NCI-H128 (cell line): ENCODE data around the gene GFAP.

Experiments used
- DNase-seq: peaks from one replicate; lab custom pipeline; 2025; ENCODE audit not compliant: unreplicated experiment; lab: John Stamatoyannopoulos, UW

GFAP gene

DNA sequence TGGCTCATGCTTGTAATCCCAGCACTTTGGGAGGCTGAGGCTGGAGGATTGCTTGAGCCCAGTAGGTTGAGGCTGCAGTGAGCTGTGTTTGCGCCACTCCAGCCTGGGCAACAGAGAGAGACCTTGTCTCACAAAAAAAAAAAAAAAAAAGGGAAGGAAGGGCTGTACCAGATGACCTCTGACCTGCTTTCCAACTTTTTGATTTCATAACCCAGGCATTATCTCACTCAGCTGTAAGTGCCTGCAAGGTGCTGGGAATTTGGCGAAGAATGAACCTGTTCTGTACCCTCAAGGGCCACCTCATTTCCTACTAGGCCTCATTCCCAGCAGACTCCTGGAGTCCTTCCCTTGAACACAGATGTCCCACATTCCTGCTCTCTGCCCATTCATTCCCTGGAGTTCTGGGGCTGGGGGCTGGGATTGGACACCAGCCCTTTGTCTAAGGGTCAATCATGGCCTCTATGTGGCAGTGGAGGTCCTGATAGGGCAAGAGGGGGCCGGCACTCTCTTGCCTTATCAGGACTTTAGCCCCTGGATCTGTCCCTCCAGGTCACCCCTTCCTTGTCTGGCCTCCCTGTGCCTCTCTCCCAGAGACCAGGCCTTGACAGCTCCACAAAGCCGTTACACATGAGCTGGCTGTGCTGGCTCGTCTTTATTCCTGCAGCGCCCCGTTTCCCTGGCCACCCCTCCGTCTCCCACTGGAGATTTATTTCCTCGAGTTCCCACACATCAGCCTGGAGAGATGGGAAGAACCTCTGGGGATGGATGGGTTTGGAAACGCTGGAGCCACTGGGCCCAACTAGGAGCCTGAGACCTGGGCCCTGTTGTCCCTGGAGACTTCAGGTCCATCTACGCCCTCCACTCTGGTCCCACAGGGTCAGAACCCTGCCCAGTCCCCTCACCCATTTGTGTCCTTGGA, 821 bp upstream of the GFAP start:
- DNase-seq = no peak

DNA sequence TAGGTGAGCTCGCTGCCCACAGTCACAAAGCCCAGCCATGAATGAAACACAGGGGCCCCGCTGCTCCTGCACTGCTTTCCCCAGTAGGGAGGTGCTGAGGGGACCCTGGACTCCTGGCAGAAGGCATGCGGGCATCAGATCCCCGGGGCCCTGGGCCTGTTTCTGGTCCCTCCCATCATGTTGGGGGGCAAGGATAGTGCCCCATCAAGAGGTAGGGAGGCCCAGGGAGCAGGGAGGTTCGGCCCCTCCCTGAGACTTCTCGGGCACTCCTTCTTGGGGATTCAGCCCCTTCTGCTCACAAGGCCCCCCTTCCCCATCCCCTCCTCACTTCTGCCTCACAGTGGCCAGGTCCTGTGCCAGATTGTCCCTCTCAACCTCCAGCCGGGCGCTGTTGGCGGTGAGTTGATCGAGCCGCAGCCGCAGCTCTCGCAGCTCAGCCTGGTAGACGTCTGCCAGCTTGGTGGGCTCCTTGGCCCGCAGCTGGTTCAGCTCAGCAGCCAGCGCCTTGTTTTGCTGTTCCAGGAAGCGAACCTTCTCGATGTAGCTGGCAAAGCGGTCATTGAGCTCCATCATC, 515 bp downstream of the GFAP start:
- DNase-seq = no peak

DNA sequence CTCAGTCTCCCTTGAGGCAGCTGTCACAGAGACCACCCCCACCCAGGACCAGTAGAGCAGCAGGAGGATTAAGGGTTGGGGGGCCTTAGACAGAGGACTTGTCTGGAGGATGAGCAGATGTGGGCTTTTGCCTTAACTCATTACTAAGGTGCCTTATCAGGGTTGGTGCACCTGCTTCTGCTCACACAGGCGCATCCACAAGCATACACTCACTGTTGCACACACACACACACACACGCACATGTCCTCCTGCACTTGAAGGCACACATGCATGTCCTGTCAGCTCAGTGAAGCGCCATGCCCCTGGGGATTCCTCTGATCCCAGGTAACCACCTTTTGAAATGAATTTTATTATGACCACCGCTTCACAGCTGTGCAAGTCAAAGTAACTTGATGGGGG, 1.2 kb downstream of the GFAP start:
- no peak for DNase-seq

DNA sequence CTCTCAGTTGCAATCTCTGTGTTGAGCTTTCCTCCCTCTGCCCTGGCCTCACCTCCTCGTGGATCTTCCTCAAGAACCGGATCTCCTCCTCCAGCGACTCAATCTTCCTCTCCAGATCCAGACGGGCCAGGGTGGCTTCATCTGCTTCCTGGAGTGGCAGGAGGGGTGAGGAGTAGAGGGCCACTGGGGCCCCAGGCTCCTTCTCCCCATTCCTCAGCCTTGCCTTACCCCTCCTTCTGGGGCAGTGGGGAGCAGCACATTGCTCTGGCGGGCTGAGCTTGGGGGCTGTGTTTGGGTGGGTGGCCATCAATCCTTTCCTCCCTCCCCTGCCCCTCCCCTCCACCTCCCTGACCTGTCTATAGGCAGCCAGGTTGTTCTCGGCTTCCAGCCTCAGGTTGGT, 1.6 kb downstream of the GFAP start:
- no peak for DNase-seq

DNA sequence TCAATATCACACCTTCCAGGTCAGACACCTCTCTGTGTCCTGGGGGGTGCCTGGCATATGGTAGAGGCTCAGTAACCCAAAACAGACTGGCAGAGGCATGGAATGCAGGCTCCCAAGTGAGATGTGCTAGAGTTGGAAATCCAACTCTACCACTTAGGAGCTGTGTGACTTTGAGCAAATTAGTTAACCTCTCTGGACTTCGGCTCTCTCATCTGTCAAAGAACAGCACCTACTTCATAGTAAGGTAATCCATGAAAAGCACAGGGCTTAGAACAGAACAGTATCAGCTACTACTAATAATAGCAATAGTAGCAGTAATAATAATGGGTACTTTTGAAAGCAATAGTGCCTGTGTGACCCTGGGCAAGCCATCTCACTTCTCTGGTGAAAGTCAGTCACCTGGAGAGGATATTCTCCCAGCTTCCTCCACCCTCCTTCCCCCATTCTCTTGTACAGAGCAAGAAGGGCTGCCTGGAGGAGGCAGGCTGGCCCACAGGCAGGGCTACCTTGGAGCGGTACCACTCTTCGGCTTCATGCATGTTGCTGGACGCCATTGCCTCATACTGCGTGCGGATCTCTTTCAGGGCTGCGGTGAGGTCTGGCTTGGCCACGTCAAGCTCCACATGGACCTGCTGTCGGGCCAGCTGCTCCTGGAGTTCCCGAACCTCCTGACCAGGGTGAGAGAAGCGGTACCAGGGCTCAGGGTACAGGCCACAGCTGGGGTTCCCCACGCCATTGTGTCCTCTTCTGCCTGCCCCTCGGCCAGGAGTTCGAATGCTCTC, 2.3 kb downstream of the GFAP start:
- no peak for DNase-seq

DNA sequence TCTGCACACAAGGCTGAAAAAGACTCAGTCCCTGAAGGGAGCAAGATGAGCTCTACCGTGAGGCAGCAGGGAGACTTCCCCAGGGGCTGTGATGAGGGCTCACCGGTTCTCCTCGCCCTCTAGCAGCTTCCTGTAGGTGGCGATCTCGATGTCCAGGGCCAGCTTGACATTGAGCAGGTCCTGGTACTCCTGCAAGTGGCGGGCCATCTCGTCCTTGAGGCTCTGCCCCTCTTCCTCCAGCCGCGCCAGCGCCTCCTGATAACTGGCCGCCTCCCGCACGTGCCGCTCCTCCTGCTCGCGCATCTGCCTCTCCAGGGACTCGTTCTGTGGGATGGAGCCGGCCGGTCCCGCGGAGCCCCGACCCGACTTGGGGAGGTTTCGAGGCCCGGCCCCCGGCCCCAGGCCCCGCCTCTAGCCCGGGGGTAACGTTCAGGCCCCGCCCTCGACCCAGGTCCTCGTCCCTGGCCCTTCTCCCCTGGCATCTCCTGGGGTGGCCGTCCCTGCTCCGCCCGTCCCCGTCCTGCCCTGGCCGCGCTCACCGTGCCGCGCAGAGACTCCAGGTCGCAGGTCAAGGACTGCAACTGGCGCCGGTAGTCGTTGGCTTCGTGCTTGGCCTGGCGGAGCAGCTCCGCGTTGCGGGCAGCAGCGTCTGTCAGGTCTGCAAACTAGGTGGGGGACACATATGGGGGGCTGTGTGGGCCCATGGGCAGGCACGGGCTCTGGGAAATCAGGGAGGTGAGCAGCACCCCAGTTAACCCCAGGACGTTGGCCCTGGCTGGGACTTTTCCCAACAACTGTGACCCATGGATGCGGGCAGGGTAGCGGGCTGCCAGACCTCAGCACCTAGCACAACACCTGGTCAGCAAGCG, 3.9 kb downstream of the GFAP start:
- DNase-seq = no peak

DNA sequence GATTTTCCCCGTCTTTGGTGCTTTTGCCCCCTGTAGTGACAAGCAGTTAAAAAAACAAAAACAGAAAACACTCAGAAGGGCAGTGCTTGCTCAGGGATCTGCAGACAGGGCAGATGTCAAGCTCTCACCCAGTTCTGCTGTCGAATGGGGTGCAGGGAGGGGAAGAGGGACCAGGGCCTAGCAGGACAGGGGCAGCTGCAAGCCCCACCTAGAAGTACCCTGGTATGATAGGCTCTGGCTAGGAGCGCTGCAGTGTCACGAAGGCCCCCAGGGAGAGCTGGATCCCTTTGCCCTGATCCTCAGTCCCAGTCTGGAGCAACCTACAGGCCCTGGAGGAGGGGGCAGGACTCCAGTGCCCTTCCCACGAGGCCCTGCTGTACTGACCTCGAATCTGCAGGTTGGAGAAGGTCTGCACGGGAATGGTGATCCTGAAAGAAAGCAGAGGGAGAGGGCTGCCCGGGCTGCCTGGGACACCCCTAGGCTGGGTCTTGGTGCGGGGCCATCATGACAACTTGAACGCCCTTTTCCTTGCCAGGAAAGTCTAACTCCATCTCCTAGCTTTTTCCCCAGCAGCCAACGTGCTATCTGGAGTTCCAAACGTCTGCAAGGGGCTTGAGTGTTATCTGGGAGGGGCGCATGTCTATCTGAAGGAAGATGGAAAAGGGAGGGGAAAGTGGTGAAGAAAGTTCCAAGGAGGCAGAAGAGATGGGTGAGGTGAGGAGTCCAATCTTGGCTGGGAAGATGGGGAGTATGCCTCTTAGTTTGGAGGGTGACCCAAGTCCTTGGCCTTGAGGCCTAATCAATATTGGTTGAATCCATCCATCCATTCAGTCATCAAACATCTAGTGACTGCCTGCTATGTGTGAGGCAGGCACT, 4.8 kb downstream of the GFAP start:
- no peak for DNase-seq

DNA sequence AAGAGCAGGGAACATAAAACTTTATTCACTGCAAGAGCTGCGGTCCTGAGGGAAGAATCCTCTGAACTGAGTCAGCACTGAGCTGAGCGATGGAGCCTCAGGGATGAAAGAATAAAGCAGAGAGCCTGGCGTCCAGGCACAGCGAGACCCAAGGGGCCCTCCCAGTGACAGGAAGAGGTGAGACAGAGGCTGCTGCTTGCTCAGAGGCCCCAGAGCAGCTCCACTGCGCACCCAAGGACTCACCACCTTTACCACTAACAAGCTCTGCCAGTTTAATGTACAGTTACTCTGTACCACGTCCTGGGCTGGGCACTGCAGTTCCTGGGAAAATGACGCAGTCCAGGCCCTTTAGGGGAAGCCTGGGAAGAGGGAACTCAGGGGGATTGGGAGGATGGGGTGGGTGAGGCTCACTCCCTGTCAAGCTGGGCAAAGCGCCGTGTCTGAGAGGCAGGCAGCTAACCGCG, 5.6 kb downstream of the GFAP start:
- DNase-seq = no peak

DNA sequence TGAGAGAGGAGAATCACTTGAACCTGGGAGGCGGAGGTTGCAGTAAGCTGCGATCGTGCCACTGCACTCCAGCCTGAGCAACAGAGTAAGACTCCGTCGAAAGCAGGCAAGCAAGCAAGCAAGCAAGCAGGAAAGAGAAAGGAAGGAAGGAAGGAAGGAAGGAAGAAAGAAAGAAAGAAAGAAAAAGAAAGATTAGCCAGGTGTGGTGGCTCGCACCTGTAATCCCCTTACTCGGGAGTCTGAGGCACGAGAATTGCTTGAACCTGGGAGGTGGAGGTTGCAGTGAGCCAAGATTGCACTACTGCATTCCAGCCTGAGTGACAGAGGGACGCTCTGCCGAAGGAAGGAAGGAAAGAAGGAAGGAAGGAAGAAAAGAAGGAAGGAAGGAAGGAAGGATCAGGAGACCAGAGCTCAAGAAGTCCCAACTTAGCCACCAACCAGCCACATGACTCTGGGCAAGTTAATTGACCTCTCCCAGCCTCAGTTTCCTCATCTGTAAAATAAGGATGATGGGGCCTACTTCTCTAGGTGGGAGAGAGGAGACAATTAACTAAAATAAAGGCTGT, 6.5 kb downstream of the GFAP start:
- no peak for DNase-seq

DNA sequence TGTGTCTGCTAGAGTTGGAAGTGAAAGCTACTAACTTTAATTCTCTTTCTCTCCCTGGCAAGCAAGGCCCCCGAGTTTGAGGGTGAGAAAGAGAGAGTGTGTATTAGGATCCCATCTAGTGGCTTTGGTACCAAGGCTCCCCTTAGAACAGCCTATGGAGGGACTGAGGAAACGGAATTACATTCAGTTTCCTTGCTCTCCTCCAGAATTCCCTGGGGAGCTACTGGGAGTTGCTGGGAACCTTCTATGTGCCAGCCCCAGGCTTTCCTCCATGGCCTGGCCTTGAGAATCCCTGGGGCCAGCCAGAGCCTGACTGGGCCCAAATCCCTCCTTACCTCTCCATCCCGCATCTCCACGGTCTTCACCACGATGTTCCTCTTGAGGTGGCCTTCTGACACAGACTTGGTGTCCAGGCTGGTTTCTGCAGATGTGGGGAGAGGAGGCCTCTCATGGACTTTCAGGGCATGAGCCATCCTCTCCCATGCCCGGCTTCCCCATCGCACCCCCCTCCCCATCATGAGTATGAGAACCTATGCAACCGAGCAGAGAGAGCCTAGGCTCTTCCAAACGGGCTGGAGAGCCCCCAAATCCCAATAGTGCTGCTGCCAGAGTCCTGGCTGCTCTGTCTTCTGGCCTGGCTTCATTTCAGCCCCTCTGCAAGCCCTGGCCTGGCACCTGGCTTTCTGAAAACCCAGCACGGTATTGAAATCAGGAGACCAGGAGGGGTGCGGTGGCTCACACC, 7.4 kb downstream of the GFAP start:
- no peak for DNase-seq

DNA sequence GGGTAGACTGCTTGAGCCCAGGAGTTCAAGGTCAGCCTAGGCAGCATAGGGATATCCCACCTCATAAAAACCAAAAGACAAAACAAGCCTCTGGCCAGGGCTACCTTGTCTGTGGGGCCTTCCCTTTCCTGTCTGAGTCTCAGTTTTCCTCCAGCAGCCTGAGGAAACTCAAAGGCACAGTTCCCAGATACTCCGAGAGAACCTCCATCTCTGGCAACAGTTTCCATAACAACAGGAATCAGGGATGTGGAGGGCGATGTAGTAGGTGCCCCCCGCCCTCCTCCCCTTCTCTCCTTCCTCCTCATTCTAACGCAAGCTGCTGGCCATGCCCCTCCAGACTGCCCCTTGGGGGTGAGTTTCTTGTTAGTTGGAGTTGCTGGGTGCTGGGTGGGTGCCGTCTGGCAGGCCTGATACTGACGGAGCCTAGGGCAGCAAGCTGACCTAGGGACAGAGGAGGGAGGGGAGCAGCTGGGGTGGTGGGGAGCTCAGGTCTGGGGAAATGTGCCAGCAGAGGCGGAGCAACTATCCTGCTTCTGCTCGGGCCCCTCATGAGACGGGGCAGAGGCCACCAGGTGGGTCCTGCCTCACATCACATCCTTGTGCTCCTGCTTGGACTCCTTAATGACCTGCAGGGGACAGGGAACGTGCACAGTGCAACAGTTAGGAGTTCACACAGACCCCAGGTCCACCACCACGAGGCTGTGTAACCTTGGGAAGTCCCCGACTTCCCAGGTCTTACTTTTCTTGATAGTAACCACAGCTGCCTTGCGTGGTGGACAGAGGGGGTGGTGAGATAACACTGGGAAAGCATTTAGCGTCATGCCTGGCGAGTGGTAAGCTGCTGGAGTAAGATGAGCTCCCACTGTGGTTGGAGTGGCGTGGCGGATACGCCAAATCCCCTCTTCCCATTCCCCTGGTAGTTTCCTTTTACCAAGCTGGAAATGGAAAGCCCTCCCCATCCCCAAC, 8.3 kb downstream of the GFAP start:
- DNase-seq = no peak

DNA sequence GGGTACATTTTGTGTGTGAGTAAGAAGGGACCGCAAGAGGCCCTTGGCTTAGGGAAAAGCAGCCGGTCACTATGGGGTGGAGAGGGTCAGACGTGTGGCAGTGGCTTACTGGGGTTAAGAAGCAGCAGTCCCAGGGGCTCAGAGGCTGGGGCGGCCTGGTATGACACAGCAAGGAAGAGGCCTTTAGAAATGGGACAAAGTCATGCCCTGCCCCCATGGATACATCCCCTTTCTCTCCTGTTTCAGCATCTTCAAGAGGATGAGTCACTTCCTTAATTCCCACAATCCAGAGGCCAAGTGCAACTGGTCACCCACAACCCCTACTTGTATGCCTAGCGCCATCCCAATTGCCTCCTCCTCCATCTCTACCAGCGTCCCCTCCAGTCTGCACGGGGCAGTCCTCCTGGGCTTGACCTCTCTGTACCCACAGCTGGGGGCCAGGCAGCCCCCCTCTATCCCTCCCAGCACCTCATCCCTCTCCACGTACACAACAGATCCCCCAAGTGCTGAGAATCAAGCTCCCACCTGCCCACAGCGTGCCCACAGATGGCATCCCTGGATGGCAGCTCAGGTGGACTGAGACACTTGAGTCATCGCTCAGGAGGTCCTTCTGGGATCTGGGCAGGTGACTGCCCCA, 9.2 kb downstream of the GFAP start:
- DNase-seq = no peak

DNA sequence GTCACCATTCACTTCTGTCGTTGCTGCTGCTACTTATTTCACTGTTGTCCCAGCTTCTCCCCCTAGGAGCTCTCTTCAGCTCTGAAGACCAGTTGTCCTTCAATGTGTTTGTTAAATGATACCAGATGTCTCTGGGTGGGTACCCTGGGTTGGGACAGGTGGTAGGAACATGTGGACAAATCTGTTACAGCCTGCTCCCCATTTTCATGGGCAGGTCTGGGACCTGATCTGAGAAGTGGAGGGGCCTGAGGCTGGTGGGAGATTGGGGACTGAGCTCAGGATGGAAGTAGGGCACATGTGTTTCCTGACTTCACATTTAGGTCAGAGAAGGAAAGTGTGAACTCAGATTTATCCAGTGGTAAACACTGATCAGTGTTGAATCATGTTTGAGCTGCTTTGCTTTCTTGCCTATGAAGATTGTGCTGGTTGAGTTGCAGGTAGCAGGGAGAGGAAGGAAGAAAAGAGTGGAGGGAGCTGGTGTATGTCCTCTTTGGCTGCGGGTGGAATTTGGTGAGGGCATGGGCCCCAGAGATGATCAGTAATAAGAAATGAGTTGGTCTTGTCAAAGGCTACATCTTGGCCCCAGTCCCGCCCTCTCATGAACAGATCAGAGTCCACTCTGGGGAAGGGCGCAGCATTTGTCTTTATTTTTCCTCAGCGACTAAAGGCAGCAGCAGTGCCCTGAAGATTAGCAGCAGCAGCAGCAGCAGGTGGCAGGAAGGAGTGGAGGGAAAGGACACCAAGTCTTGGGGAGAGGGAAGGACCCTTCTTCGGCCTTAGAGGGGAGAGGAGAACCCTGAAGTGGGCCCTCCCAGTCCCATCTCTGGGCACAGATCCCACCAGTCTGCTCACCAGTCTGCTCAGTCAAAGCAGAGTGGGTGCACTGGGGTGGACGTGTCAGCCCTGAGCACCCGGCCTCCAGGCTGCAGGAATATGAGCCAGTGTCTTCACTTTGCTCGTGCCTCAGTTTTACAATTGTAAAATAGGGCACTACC, 10.0 kb downstream of the GFAP start:
- no peak for DNase-seq

DNA sequence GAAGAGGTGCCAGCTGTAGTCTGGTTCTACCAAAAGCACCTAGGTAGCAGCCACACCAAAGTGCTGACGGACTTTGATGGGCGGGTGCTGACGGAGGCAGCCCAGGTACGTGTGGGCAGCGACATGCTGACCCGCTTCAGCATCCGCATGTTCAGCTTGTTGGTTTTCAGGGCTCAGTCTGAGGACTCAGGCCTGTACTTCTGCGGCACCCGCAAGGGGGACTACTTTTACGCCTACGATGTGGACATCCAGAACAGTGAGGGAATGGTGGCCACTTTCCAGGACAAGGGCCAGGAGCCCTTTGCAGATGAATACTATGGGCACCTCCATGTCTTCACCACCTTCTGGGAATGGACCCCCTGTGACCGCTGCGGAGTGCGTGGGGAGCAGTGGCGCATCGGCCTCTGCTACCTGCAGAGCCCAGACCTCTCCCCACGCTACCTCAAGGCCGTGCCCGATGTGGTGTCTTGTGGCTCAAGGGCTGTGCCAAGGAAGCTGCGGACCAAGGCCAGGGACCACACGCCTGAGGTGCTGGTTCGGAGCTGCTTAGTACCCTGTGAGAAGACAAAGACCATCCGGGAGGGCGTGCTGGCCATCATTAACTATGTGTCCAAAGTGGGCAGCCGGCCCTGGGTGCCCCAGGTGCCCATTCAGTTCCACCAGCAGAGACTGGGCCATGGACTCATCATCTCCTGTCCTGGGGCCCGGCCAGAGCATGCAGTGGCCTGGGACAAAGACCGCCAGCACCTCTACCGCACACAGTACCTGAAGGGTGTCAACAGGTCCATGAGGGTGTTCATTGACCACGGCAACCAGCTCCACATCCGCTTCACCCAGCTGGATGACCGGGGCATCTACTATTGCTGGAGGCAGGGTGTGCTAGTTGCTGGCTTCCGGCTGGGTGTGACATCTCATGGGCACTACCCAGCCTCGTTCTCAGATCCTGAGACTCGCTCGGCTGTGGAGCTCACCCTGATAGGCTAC, 11.0 kb downstream of the GFAP start:
- no peak for DNase-seq
